ENCODE data around the gene OTOGL.
"Not testable (repeated sequence)": the region's sequence is repeated elsewhere in the genome, so short reads cannot be mapped to it uniquely, and the experiment has no call there.

OTOGL gene

DNA sequence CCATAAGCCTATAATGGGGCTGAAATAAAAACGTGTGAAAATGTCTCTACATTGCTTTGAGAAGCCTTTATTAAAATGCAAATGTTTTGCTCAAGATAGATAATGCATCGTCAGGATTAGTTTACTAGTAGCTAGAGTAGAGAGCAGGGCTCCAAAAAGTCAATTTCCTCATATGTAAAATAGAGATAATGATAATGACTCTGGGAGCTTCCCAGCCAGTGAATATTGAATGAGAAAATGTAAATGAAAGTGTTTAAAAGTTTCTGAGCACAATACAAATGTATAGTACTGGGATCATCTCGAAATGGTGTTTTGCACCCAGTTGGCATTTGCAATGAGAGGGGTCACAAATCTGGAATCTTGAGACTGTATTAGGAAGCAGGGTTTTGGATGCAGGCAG, 135.3 kb downstream of the OTOGL start:
- no peak for DNase-seq

DNA sequence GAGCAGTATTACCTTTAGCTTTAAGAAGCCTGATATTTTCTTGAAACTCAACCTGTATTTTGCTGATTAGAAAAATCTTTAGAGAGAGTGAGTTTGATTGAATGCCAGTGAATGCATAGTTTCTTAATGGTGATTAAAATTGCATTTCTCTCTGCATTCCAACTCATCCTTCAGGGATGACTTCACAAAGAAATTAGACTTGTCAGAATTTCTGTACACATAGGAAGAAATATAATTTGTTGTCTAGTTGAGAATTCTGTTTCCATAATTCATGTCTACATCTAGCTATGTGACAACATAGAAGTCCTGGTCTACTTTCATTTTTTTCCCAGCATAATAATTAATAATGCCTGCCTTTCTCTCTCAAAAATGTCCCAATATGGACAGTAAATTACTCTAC, 136.6 kb downstream of the OTOGL start:
- DNase-seq: no peak

DNA sequence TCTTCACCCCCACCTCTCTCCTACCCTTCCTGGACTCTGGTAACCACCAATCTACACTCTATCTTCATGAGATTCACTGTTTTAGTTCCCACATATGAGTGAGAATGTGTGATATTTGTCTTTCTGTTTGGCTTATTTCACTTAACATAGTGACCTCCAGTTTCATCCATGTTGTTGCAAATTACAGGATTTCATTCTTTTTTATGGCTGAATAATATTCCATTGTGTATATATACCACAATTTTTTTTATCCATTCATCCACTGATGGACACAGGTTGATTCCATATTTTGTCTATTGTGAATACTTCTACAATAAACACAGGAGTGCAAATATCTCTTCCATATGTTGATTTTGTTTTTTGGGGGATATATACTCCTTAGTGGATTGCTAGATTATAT, 140.5 kb downstream of the OTOGL start:
- DNase-seq: no peak

DNA sequence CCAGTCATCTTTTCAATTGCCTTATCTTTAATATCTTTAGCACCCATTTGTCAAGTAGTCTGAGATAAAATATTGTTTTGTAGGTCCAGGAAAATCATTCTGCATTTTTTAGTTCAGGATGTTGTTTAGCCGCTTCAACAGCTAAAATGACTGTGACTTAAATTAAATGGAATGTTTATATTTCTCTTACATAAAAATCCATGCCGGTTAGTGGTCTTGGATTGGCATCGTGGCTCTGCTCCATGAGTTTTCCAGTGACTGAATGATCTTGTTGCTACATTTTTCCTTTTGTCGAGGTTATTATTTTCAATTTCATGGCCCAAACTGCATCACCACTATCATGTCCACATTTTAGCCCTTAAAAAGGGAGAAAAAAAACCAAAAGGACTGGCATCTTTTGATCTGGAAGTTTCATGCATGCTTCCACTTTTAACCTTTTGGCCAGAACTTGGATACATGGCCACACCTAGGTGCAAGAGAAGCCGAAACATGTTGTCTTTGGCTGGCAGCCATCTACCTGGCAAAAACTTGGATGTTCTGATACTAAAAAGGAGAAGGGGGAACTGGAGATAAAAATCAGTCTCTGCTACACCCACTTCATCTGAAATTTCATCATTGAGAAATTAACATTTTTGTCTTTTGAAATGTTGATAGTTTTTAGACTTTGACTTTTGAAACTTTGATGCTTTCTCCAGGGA, 142.4 kb downstream of the OTOGL start:
- DNase-seq: no peak

DNA sequence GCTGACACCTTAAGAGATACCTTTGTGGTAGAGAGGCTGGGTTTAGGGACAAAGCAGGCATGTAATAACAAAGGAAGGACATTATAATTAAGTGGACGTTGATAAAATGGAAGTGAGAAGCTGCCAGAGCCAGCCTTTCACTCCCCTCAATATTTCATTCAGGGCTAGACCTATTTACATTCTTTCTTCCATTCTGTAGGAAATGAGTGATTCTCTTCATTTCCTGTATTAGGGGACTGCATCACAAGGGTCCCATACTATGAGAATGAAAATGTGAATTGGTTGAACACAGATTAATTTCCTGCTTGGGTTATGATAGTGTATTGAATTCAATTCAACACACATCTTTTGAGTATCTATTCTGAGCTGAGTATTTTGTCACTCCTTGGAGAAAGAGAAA, 143.0 kb downstream of the OTOGL start:
- no peak for DNase-seq

DNA sequence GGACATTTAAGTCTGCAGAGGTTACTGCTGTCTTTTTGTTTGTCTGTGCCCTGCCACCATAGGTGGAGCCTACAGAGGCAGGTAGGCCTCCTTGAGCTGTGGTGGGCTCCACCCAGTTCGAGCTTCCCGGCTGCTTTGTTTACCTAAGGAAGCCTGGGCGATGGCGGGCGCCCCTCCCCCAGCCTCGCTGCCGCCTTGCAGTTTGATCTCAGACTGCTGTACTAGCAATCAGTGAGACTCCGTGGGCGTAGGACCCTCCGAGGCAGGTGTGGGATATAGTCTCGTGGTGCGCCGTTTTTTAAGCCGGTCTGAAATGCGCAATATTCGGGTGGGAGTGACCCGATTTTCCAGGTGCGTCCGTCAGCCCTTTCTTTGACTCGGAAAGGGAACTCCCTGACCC, 150.2 kb downstream of the OTOGL start:
- DNase-seq: not testable (repeated sequence)

DNA sequence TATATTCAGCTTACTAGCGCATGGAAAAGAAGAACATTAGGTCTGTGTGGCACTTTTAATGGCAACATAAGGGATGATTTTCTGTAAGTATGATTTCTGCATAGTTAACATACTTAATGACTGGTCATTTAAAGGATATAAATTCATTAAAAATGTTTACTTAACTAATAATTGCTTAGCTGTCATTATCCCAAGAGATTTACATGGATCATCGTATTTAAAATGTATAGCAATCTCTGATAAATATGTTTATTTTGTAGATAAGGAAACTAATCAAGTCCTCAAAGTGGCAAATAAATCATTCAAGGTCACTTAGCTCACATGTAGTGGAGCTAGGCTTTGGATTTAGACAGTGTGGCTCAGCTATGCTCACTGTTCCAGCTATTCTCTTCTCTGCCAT, 158.6 kb downstream of the OTOGL start:
- DNase-seq: no peak

DNA sequence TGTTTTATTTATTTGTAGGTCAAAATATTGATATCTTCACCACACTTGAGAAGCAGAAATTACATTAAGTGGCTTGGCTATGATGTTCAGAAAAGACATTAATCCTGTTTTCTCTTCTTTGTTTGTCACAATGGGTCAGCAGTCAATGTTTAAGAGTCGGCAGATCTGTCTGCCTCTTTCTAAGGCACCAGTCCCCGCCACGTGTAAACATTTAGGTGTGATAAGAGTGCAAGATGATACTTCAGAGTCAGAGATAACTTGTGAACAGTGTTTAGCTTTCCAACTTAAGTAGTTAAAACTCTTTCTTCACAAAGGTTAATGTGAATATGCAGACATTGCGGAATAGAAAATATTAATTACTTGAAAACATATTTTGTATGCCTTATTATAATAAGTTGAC, 160.9 kb downstream of the OTOGL start:
- DNase-seq: no peak

DNA sequence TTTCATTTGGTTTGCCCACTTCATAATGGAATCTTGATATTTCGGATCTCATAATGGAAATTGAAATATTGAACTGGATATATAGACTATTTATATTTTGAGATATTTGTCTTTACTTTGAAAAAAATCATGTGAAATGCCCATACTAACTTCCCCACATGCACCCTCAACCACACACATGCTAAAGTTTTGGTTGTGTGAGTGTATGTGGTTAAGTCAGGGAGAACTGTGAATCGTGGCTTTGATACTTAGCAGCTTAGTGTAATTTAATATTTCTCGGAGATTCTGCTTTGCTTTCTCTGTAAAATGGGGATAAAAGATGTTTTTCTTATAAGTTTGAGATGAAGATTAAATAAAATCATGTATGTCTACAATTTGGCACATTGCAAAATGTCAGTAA, 162.1 kb downstream of the OTOGL start:
- DNase-seq: no peak

DNA sequence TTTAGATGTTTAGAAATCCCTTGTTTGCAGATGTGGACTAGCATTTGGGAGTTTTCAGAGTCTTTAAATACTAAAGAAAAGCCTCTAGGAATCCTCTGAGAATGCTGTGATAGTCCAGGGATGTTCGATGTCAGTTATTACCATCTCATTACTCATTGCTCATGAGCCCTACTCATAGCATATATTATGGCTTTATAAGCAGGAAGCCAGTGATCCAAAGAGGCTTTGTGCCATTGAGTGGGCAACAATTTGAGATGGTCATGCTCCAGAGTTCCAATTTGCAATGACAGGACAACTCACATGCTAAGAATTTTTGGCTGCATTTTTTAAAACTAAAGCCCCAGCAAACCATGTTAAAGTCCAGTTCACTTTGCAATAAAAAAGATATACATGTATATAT, 163.0 kb downstream of the OTOGL start:
- DNase-seq: no peak

DNA sequence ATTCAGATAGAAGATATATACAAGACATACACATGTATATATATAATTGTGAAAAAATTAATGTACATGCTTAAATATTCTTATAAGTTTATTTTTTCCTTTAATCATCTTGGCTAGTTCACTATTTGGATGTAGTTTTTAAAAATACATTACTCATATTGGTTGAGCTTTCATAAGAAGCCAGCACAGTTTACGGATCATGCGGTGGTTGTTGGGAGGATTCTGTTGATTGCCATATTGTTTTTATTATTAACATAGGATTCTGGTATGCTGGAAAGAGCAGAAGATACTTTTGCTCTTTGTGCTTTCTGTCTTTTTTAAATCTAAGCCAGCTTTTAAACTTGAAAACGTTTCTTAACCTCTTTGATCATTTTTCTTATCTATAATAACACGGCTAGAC, 163.4 kb downstream of the OTOGL start:
- DNase-seq: no peak

DNA sequence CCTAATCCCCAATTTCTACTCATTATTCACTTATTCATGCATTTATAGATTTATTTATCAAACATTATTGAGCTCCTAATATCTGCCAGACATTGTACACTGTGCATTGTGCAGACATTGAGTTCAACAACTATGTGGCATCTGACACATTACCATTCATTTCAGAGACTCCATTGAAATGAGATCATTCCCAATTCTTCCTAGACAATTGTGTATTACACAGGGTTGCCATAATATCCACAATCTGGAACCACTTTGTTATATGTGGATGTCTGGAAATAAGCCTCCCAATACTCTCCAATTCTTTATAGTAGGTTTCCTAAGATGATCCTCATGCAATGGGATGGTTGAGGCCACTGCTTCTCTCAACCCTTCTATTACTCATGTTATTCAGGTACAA, 165.0 kb downstream of the OTOGL start:
- DNase-seq: no peak

DNA sequence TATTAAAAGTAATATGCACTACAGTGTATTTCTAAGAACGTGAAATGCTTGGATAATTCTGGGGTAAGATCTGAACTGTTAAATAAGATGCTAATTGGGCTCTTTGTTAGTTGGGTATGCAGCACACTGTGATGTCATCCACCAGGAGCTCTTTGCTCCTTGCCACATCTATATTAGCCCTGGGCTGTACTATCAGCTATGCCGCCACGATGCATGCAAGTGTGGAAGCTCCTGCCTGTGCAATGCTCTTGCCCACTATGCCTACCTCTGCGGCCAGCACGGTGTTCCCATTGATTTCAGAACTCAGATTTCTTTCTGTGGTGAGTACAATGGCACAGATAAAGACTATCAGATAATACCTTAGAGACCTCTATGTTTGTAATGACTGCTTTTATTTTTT, 165.6 kb downstream of the OTOGL start:
- no peak for DNase-seq

DNA sequence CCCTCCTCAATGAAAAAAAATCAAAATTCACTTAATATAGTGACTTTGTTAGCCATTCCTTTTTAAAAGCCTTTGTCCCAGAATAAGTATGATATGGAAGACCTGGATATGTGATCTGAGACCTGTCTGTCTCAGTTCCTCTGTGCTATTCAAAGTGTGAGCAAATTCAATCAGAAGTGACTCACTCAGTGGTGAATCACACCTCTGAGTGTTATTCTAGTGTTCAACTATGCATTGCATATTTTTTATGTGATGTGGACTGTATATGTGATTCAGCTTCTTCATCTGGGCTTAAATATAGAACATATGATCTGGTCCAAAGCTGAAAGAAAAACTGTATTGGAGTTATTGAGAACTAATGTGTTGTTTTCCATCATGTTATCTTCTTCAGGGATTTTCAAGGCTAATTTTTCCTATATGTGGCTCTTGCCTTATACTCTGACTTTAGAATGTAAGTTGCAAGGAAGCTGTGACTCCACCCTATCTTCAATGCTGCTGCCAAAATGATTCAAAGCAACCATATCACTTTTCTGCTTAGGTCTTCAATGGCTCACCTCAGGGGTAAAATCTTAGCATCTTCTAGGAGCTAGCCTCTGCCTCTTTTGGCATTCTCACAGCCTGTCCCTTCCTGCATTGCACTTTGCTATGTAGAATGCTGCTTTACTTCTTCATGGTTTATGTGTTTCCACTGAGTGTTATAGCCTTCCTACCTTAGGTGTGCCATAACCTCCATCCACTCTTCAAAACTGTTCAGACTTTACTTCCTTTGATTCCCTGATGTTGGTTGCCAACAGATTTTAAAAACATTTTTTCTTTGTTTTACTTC, 169.8 kb downstream of the OTOGL start:
- DNase-seq: no peak

DNA sequence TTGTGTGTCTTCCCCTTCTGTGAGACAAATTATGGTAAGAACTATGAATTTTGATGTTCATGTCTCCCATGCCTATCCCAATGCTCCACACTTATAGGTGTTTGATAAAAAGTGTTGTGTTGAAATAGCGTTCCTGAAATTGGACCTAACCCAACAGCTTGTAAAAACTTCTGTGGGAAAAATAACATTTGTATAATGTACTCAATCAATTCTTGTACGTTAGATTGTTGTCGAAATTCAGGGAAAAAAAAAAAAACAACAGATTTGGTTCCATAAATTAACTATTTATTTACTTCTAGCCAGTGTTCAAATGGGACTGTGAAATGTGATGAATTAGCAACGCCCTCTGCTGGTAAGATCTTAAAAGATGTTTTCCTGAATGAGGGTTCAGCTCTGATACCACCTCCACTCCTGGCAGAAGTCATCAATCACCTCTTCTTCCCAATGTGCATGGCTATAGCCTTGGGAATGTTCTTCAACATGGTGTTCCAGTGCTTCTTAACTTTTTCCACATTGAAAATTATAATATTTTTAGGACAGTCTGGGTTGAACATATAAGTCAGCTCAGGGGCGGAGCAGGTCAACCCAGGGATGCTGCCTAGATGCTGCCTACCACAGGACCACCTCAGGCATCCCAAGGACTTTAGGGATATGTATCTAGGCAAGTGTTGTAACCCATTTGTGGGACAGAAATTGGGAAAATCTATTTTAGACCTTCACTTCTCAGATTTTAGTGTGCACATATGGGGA, 170.6 kb downstream of the OTOGL start:
- DNase-seq: peak; percentile 8

DNA sequence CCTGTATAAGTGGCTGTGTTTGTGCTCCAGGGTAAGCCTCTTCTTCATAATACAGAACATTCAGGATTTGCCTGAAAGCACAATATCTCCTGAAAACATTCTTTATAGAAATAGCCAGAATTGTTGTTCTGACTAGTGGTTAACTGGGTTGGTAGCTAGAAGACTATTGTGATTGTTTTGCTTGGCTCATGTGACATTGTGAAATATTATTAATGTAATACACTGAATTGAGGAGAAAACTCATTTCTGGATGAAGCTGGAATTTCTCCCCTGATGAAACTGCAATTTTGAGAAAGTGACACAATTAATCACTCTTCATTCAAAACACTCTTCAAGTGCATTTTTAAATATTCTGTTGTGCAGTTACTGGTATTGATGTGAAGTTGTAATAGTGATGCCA, 172.4 kb downstream of the OTOGL start:
- no peak for DNase-seq

DNA sequence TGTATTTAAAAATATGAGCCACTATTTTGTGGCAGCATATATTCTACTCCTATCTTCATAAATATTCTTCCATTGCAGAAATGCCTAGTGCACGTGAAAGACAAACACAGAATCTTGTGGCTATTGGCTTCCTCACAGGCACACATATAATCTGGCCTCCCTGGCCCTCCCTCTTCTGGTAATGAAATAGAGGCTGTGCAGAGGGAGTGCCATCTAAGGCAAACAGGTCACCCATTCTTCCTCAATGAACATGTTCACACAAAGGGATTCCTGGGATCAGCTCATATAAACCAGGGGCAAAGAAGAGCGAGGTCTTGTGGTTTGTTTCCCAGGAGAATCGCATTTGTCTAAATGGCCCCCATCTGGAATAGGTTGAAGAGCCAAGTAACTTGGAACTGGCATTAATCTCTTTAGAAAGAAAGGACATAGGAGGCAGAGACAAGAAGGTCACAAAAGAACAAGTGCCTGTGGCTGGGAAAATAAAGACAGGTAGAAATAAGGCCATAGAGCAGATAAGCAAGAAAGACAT, 173.1 kb downstream of the OTOGL start:
- no peak for DNase-seq

DNA sequence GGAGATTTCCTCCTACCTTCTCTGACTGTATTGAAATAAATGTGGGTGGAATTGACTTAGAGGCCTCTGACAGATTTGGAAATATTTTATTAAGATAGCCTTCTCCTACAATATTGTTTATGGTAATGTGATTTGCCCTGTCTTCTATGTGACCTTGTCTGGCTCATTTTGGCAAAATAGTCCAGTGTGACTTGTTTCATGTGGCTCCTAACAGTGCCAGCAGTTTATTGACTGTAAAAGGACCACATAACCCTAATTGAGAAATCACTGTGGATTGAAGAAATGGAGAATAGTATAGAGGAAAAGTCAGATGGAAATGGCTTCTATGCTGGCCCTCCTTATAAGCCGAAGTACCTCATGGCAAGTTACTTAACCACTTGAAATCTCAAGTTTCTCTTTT, 173.8 kb downstream of the OTOGL start:
- no peak for DNase-seq

DNA sequence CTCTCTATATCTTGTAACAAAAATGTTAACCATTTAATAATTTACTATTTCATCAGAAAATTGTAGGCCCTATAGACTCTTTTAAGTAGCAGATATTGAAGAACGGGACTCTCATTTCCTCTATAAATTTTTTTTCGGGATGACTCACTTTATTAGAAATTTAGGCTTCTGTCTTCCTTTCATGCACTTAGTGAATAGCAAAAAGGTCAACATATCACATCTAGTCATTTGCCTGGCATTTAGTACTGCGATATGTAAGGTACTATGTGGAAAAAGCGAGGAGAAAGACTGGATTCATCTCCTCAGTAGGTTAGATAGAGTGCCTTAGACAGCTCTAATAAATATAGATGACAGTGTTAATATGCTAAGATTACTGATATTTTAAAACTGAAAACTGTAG, 178.4 kb downstream of the OTOGL start:
- no peak for DNase-seq

DNA sequence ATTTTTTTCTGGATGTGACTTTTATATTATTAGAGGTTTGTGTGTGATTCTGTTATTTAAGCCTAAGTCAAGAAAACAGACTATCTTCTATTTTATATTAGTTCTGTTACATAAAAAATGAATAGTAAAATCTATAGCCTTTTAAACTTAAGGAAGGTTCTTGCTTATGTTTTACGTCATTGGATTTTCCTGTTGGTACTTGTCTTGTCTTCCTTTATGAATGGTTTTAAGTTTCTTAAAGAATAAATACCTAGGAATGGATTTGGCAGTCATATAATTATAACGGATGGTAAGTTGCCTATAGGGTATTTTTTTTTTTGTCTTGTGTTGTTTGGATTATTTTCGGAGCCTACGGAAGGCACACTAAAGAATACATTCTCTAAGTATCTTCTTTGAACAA, 182.9 kb downstream of the OTOGL start:
- no peak for DNase-seq

DNA sequence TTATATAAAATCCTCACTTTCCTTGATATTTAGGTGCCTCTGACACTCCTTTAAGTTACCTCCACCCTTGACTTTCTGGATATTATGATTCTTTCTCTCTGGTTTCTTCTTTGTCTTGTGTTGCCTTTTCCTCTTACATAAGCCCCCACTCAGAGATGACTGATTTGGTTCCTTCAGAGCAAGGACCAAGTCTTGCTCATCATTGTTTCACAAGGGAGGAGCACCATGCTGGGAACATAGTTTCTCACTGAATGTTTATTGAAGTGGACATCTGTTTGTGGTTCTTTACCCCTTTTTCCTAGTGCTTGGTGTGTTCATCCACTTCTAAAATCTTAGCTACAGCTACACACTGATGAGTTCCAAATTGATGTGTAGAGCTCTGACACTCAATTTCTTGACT, 183.4 kb downstream of the OTOGL start:
- DNase-seq: no peak

DNA sequence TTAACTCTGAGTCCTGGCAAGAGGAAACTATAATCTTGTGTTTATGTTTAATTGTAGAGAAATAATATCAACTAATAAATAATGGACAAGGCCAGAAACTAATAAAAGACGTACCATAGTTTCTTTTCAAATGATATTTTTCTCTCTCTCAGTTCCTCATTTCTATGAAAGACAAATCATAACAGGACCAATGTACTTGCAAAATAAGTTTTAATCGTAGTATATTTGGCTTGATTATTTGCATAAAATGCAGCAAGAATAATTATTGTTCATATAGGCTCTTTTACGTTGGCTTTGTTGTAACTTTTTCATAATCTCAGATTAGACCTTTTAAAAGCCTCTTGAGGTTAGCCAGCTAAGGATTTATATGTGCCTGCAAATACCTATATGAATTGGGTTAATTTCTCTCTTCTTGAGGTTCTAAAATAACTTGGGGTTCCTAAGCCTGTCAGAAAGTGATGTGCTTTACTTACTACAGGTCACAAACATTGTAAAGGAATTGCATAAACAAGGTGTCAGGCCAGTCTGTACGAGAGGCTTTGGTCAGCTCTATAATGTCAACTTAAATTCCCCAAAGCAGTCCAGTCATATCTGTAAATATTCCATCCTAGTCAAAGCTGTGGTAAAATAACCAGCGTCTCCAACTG, 191.9 kb downstream of the OTOGL start:
- DNase-seq: no peak

DNA sequence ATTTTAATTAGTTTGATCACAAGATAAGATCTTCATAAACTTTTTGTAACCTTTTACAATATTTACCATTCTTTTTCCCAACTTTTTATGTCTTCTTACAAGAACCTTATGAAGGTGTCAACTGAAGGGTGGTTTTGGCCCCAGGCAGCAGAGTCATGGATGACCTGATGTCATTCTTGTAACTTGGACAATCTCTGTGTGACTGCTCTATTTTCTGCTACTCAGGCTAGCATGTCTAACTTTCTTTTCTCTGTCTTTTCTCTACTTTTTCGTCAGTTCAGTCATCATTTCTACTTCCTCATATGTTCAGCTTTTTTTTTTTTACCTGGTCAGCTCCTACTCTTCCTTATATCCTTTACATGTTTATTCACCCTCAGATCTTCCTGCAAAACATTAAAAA, 194.0 kb downstream of the OTOGL start:
- no peak for DNase-seq

All from NCI-H1048 (cell line).